Stimulated activated CD8-positive, alpha-beta memory T cell treated with anti-CD3 and anti-CD28 coated beads, Interleukin-12 subunit alpha, Interleukin-12 subunit beta, amount 100 ng/mL, for 24 hours (primary cell): ENCODE data around the gene EHBP1.
"Not testable (repeated sequence)": the region's sequence is repeated elsewhere in the genome, so short reads cannot be mapped to it uniquely, and the experiment has no call there.

Experiments
- DNase-seq: peaks from one replicate; pipeline ENCODE4 v3.0.0-alpha.2; 2020; ENCODE audit errors: extremely low read depth

EHBP1 gene

DNA sequence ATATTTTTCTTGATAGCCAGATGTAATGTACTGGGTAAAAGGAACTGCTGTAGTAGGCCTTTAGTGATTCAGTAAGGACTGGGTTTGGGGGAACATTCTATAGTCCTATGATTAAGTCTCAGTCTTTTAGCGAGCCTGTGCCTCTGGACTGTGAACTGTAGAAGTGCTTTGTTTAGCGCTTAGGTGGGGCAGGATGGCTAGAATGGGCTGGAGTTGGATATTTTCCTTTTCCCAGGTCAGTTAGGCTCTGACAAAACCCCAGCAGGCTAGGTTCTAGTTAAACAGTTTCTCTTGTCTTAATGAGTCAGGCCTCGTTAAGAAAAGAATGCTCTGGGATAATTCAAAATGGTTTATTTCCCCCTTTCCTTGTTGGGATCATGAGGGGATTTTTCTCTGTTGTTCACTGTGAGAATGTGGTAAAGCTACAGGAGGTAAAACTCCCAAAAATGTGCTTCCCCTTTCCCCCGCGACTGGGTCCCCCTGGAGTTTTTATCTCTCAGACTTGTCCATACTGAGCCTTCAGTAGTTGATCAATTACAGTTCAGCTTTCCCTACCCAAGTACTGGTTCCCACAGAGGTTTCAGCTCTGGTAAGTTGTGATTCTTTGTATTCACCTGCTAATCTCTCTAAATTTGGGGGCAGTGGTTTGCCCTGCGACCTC is 31.5 kb downstream of the EHBP1 start:
- no peak for DNase-seq

DNA sequence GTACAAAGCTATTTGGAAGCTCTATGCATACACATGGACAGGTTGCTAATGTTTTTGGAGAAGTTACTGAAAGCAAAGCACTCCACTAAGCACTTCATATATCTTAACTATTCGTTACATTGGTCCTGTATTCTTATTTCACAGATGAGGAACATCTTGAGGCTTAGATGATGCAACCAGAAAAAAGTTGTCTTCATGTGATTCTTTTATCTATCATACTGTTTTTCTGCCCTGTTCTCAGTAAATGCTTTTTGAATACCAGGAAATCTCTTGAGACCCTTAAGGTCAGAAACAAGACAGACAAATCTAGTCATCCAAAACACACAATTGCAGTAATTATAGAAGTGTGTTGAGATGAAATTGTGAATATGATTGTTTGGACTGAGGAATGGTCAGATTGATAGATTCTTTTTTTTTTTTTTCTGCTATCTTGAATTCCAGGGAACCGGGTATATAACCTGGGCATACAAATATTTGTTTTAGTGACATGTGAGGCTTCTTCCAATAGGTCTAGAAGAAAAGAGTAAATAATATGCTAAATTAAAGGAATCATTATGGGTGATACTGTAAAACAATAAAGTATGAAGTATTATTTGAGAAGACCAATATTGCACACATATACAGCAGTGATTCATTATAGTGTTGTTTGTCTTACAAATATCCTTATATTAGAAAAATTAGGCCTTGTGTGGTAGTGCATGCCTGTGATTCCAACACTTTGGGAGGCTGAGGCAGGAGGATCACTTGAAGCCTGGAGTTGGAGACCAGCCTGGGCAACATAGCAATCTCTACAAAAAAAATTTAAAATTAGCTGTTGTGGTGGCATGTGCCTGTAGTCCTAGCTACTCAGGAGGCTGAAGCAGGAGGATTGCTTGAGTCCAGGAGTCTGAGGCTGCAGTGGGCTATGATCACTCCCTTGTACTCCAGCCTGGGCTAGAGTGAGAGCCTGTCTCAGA is 33.7 kb downstream of the EHBP1 start:
- no peak for DNase-seq

DNA sequence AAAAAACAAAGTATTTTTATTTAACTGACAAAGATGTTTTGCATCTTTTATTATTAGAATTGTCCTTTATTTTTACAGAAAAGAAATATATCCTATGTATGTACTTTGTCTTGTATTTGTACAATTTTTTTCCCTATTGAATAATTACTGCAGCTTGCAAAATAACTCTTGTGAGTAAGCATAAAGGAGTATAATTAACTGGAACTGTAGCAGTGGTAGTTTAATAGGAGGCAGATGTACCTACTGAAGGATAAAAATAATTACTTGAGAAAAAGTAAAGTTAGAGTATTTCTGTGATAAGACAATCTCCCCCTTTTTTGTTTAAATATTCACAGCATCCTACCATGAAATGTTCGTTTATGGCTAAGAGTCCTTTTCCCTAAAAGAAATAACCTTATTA is 34.7 kb downstream of the EHBP1 start:
- no peak for DNase-seq

DNA sequence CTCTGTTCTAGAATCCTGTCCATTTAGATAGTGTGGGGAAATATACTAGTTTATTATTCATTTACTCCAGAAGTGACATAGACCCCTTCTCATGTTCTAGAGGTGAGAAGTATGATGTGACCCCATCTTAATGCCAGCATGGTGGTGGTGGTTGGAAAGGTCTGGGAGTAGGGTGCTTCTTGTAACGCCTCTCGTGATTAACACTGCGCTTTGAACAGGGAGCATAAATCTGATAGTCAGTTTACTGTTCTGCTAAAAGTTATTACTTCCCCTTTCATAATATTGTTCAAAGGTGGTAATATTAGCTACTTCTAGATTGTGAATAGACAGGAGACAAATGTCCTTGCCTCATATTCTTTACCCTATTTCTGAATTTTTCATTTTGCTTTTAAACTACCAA is 35.6 kb downstream of the EHBP1 start:
- DNase-seq, result no peak

DNA sequence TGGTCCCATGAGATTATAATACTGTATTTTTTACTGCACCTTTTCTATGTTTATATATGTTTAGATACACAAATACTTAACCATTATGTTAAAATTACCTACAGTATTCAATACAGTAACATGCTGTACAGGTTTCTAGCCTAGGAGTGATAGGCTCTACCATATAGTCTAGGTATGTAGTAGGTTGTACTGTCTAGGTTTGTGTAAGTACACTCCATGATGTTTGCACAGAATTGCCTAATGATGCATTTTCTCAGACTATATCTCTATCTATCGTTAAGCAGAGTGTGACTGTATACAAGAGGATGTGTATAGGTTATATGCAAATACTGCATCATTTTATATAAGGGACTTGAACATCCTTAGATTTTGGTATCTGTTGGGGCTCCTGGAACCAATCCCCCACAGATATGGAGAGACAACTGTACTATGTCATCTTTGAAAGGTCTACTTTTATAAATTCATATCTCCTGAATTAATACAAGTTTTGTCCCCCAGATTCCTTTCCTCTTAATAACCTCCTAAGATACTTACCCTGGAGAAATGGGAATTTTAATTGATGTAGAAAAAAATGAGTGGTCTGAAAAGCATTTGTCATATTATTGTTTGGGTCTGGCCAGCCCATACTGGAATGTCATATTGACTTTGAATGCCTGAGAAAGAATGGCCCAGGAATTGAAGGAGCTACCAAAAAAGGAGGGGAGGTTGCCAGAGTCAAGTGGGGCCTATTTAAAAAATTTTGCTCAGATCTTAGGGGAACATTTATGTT is 36.6 kb downstream of the EHBP1 start:
- DNase-seq, result no peak

DNA sequence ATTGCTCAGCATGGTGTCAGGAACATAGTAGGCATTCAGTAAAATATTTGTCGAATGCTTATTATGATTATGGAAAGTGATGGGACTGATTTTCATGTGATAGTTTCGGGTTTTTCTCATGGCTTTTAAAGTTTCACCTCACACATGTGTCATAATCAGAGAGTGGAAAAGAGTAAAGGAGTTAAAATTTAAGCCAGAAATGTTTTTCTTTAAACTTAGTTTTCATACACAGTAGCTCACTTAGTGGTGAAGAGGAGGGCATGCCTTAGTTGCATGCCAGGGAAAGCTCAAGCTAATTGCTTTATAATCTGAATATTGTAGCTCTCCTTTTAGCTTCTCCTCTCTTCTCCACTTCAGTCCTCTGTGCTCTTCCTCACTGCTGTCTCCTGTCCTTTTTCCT is 38.0 kb downstream of the EHBP1 start:
- no peak for DNase-seq

DNA sequence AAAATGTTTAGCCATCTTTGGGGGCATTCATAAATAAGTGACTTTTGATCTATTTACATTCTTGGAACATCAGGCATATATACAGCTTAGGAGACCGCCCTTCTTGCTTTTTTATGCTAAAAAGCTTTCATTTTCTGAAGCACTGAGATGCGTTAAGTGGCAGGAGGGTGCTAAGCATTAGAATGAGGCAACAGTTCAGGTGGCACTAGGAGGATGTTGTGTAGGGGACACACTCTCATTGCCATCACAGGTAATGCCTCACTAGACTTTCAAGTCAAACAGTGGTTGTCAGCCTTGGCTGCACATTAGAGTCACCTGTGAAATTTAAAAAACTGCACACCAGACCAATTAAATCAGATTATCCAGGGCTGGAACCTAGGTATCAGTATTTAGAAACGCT is 39.1 kb downstream of the EHBP1 start:
- DNase-seq, result no peak

DNA sequence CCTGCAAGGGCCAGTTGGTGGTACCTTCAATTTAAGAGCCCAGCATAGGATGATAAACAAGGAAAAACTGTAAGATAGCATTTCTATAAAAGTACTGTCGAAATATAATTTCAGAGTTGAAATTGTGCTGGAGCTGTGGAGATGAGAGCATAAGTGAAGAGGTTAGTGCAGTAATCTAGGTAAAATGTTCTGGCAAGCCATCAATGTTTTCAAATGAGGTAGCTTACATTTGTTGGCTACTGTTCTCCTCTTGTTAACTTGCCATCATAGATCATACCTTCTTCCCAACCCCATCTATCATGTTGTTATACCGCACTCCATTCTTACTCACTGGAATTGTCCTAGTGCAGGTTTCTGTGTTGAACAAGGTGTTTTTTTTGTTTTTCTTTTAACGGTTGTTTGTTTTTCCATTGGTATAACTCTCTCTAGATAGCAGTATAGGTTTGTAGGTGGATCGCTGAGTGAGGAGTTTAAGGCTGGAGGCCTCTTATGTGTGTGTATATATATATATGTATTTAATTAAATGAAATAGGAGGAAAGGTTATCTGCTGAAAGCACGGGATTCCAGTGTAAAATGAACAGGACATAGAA is 40.5 kb downstream of the EHBP1 start:
- DNase-seq, result no peak

DNA sequence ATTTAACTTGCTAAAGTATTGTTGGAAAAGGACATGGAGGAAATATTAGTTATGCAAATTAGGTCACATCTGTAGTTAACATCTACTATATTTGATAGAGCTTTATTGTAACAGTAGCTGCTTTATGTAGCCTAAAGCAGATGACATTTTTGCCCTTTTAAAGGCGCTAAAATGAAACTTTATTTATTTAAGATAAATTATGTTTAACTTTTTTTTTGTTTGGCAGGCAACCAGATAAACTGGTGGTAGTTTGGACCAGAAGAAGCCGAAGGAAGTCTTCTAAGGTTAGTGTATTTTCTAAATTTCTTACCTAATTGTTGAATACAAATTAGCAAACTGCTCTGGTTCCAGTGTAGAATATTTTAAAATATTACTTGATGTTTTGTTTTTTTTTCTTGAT is 41.7 kb downstream of the EHBP1 start:
- no peak for DNase-seq

DNA sequence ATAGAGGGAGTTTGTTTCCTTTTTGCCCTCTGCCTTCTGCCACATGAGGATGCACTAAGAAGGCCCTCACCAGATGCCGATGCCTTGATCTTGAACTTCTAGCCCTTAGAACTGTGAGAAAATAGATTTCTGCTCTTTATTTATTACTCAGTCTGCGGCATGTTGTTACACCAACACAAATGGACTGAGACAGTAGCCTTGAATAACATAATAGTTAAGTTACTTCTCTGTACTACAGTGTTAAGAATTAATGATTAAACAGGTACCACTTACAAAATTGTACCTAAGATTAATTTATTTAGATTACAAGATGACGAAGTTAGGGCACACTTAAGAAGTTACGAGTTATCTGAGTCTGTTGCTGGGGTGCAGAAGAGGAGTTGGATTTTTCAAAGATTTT is 42.4 kb downstream of the EHBP1 start:
- no peak for DNase-seq

DNA sequence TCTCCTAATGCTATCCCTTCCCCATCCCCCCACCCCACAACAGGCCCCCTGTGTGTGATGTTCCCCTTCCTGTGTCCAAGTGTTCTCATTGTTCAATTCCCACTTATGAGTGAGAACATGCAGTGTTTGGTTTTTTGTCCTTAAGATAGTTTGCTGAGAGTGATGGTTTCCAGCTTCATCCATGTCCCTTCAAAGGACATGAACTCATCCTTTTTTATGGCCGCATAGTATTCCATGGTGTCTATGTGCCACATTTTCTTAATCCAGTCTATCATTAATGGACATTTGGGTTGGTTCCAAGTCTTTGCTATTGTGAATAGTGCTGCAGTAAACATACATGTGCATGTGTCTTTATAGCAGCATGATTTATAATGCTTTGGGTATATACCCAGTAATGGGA is 43.6 kb downstream of the EHBP1 start:
- DNase-seq, result not testable (repeated sequence)

DNA sequence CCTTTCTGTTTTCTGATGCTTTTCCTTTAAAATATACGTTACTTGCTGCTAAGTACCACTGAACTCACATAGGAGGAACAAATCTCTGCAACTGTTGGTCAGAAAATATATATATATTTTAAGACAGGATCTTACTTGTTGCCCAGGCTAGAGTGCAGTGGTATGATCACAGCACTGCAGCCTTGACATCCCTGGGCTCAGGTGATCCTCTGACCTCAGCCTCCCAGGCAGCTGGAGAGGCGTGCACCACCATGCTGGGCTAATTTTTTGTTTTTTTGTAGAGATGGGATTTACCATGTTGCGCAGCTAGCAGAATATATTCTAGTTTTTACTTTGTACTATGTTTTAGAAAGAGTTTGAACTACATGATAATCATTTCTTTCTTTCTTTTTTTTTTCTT is 51.5 kb downstream of the EHBP1 start:
- DNase-seq, result no peak

DNA sequence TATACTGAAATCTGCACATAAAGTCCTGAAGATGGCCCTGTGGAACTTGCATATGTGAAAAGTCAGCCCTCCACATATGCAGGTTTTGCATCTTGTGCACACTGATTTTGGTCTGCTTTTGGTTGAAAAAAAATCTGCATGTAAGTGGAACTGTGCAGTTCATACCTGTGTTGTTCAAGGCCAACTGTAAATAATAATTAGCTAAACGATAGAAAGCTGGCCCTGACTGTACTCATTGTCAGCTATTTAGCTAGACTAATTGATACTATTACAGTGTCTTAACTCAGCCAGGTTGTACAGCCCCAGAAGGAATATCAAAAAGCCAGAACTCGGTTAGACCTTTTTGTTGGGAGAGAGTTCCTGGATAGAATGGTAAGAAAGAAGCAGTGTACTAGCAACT is 54.5 kb downstream of the EHBP1 start:
- no peak for DNase-seq

DNA sequence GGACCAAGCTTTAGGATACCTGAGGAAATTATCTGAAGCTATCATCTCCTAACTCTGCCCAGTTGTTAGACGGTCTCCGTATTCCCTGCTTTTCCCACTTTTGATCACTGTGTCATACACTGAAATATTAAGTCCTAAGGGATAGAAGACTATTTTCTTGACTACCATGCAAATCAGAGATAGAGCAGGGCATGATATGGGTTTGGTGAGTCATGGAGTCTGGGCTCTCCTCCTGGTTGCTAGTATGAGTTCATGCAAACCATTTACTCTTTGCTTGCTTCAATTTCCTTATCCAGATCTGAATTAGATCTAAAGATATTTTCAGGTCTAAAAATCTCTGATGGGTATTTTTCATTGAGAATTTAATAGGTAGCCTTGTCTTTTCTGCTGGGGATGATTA is 55.0 kb downstream of the EHBP1 start:
- no peak for DNase-seq

DNA sequence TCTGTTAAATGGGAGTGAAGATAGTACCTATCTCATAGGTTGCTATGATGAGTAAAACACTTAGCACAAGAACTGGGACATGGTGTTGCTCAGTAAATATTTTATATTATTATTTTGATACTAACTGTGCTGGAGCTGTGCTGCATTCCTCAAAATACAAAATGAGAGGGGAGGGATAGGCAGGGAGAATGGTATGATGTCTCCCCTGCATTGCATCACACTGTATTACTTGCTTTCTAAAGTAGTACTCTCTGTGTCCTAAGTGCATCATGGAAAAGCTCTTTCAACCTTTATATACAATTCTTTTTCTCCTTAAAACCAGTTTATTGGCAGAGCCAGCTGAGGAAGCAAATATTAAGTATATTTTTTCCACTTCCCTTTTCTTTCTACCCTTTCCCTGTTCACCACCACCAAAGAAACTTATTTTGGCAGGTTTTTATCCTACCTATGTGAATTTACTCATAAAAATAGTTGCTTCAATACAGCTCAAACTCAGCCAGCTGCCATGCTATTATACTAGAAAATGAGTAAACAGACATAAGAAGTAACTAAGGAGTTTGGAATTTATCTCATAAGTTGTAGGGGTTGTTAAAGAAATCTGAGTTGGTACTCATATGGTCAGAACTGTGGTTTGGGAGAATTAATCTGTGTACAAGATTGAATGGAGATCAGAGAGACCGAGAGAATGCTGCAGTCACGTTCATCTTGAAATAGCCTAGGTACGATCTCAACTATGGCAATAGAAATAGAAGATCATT is 60.3 kb downstream of the EHBP1 start:
- DNase-seq, result no peak

DNA sequence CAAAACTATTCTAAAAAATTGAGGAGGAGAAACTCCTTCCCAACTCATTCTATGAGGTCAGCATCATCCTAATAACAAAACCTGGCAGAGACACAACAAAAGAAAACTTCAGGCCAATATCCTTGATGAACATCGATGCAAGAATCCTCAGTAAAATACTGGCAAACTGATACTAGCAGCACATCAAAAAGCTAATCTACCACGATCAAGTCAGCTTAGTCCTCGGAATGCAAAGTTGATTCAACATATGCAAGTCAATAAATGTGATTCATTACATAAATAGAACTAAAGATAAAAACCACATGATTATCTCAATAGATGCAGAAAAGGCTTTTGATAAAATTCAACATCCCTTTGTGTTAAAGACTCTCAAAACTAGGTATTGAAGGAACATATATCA is 63.1 kb downstream of the EHBP1 start:
- no peak for DNase-seq

DNA sequence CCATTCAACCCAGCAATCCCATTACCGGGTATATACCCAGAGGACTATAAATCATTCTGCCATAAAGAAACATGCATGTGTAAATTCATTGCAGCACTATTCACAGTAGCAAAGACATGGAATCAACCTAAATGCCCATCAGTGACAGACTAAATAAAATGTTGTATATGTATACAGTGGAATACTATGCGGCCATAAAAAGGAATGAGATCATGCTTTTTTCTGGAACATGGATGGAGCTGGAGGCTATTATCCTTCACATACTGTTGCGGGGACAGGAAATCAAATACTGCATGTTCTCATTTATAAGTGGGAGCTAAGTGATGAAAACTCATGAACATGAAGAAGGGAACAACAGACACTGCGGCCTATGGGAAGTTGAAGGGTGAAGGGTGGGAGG is 65.1 kb downstream of the EHBP1 start:
- DNase-seq, result no peak

DNA sequence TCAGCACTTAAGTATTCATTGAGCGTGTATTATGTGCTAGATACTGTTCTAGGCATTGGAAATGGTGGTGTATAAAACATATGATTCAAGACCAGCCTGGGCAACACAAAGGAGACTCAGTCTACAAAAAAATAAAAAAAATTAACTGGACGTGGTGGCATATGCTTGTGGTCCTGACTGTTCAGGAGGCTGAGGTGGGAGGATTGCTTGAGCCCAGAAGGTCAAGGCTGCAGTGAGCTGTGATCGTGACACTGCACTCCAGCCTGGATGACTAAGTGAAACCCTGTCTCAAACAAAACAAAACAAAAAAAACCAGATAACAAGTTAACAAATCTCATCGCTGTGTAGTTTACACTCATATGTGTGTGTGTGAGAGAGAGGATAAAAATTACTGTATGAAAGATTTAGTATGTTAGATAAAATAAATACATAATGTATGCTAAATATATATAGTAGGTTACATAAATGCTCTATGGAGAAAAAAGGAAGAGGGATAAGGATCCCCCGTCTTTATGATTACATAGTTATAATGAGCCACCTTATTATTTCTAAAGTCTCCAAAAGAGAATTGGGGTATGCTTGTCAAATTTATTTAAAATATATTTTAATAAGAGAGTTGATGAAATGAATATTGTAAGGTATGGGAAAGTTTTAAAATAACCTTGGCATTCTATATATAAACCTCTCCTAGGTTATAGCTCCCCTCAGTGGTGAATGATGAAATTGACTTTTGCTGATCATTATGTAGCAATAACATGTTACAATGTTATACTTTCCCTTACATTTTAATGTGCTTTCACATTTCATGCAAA is 69.2 kb downstream of the EHBP1 start:
- no peak for DNase-seq

DNA sequence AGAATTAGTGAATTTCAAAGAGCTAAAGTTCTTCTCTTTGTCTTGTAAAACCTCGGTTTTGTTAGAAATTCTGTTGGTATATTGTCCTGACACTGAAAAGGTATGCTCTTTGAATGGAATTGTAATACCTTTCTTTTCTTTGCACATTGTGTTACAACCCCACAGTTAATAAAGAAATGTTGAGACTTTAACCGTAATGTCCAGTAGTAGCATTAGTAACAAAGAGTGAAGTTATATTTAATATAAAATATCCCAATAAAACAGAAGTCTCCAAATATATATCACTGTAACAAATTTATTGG is 69.8 kb downstream of the EHBP1 start:
- no peak for DNase-seq

DNA sequence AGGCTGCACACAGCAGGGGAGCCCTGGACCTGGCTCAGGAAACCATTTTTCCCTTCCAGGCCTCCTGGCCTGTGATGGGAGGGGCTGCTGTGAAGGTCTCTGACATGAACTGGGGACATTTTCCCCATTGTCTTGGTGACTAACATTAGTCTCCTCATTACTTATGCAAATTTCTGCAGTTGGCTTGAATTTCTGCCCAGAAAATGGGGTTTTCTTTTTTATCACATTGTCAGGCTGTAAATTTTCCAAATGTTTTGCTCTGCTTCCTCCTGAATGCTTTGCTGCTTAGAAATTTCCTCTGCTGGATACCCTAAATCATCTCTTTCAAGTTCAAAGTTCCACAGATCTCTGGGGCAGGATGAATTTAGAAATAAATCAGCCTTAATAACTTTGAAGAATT is 78.2 kb downstream of the EHBP1 start:
- DNase-seq, result no peak

DNA sequence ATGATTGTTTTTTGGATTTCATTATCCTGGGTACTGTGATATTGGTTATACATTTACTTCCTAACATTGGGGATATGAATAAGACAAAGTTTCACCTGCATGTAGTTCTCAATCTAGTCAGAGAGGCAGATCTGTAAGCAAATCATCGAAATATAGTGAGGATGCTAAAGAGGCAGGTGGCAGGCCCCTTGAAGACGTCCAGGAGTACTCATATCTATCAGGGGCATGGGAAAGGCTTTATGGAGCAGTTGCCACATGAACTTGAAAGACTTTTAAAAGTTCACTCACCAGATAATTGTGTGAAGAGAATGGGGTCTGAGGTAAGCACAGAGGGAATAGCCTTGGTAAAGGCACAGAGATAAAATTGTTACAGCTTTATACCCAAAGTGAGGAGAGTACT is 78.8 kb downstream of the EHBP1 start:
- DNase-seq, result no peak
